NCI-H2227 (cell line): ENCODE results near the gene SCRN2.

Experiments used
- DNase-seq: peaks from one replicate; lab custom pipeline; 2025; ENCODE audit not compliant: unreplicated experiment; lab: John Stamatoyannopoulos, UW

SCRN2 gene

DNA sequence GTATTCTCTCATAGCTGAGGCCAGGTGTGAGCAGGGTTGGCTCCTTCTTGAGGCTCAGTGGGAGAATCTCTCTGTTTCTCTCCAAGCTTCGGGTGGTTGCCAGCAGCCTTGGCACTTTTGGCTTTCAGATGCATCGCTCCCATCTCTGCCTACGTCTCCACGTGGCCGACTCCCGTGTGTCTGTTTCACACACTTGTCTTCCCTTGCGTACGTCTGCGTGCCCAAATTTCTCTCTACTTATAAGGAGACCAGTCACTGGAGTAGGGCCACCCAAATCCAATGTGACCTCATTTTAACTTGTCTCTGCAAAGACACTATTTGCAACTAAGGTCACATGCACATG is 34.2 kb downstream of the SCRN2 start:
- DNase-seq = no peak

DNA sequence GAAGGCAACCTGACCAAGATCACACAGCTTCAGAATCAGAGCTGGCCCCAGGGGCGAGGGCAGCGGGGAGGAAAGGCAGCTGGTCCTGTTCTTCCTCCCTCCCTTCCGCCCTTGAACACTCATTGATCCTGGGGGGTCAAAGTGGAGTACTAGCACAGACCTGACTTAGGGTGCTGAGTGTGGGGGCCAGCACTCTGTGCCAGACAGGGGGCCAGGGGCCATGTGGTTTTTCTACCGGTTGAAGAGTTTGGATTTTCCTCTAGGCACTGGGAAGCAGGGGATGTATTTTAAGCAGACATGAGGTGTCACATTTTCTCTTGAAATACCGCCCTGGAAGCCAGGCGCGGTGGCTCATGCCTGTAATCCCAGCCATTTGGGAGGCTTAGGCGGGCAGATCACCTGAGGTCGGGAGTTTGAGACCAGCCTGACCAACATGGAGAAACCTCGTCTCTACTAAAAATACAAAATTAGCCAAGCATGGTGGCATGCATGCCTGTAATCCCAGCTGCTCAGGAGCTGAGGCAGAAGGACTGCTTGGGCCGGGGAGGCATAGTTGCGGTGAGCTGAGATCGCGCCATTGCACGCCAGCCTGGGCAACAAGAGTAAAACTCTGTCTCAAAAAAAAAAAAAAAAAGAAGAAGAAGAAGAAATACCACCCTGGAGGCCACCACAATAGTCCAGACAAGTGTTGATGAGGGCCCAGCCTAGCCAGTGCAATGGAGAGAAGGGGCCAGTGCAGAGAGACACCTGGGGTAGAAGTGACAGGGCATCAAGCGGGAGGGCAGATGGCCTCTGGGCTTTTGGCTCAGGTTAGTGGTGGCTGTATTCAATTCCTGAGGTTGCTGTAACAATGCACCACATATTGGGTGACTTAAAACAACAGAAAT is 34.8 kb downstream of the SCRN2 start:
- no peak for DNase-seq

DNA sequence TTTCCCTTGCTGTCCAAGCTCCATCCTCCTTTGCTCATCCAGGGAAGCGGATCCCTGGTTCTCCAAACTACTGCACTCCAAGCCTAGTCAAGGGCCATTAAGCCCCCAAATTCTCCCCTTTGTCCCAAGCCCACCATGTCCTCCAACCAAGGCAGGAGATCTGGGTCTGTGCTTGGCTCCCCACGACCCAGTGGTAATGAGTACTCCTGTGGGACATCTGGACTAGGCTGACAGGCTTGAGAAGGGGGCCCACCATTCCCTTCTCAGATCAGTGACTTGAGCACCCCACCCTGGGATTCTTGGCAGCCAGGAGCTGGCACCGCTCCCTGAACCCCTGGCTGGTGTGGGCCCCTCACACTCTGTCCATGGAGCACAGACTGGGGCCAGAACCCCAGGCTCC is 36.6 kb downstream of the SCRN2 start:
- no peak for DNase-seq

DNA sequence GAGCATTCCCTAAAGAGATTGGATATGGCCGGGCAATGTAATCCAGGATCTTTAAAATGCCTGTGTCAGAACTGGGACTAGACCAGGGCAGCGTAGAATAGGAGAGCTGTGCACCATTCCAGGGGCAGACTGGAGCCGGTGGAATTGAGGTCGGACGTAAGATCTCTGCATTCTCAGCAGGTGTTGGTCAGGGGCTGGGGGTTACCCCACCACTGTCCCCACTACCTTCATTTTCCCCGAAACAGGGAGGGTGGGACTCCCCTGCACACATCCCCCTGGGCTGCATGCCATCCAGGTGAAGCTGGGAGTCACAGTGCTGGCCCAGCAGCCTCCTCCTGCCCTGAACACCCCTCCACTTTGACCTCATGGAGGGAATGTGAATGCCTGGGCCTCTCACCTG is 37.3 kb downstream of the SCRN2 start:
- no peak for DNase-seq

DNA sequence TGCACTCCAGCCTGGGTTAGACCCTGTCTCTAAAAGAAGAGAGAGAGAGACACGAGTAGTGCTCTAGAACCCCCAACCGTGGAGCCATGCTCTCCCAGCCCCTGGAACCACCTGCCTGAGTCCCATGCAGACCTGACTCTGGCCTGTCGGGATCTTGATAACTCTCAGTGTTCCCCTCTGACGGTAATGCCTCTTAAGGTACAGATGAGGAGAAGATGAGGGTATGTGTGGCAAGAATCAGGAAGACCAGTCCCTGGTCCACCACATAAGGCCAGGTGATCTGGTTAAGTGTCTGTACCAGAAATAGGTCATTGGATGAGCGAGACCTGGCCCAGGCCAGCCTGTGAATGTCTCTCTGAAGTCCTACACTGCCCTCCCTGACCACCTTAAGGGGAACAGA is 37.9 kb downstream of the SCRN2 start:
- DNase-seq = no peak

DNA sequence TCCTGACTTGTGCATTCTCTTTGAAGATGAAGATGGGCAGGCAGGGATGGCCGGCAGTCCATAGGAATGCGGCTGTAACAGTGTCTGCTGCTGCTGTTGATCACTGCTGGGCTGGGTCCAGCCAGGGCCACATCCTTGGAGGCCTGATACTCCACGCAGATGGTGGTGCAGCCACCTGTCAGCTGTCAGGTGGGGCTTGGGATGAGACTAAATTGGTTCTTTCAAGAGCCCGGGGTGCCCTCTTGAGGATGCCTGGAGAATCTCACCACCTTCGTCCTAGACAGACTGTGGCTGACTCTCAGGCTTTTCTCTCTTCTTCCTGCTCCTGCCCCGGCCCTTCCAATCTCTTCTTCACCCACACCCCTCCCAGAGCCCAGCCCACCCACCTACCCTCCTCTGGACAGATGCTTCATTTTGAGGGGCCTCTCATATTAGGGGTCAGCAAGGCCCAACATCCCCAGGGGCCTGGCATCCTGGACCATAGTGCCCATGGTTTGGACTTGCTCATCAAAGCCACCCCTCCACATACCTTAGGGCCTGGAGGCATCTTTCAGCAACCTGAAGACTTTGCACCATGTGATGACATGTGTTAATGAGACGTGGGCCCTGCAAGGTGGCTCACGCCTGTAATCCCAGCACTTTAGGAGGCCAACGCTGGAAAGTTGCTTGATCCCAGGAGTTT is 38.6 kb downstream of the SCRN2 start:
- peak; percentile 83 for DNase-seq

DNA sequence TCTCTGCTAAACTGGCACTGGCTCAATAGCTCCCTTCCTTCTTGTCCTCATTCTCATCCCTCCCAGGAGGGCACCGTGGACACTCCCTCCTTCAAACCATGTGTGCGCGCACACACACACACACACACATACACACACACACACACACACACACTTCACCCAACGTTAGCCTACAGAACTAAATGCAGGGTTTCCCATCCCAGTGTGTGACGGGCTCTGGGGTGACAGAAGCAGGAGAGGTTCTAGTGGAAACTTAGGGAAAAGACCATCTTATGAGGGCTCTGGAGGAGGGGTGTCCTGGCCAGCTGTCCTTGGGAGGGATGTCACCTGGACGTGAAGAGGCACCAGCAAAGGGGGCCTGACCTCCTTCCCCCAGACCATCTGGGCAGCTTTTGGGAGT is 39.2 kb downstream of the SCRN2 start:
- no peak for DNase-seq

DNA sequence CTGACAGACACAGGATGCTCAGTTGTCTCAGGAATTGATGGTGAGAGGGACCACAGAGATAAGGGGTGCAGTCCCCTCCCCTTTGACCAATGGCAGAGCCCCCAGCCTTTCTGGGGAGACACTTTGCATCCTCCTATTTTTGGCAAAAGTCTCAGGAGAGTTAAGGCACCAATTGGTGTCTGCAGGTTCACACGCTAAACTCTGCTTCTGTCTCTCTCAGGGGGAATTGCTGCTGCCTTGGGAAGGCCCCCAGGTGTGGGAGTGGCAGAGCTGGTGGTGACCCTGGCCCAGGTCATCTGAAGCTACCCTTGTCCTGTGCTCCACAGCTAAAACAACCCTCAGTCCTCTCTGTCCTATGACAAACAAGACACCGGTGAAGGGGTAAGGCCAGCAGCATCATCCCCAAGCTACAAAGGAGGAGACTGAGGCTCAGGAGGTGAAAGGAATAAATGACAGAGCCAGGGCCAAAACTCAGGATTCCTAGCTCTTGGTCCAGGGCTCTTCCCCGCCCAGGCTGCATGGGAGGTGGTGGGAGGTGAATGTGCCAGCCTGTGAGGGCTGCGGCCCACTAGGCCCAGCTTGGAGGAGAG is 39.8 kb downstream of the SCRN2 start:
- no peak for DNase-seq

DNA sequence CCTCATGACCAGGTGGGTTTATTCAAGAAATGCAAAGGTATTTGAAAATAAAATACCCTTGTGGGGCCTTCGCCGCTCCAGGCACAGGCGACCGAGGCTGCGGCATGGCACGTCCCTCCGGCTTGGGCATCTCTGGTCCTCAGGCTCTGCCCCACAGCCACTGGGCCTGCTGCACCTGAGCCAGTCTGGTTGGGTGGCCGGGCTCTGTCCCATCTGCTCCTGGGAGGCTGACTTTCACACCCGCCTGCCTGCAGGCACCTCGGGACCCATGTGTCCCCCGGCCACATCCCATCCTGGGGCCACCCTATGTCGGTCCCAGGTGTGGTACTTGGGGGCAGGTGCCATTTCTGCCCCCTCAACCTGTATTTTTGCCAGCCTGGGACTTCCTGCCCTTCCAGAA is 40.4 kb downstream of the SCRN2 start:
- no peak for DNase-seq

DNA sequence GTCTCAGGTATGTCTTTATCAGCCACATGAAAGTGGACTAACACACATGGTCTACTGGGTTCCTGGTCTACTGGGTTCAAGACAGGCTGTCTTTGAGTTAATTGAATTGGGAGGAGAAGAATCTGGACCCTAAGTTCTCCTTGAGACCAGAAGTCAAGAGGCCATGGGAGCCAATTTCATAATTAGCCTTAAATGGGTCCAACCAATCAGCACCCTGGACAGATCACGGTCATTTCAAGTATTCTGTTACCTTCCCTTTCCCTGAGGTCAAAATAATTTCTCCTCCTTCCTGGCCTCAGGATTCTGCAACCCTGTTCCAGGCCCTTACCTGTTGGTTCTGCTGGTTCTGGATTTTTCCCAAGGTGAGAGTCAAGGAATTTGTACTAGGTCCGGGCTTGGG is 43.3 kb downstream of the SCRN2 start:
- DNase-seq = no peak

DNA sequence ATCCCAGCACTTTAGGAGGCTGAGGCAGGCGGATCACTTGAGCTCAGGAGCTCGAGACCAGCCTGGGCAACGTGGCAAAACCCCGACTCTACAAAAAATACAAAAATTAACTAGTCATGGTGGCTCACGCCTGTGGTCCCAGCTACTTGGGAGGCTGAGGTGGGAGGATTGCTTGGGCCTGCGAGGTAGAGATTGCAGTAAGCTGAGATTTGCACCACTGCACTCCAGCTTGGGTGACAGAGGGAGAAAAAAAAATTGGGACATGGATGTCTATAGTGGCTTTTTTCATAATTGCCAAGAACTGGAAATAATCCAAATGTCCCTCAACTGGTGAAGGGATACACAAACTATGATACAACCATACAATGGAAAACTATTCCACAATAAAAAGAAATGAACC is 48.1 kb downstream of the SCRN2 start:
- DNase-seq = no peak

DNA sequence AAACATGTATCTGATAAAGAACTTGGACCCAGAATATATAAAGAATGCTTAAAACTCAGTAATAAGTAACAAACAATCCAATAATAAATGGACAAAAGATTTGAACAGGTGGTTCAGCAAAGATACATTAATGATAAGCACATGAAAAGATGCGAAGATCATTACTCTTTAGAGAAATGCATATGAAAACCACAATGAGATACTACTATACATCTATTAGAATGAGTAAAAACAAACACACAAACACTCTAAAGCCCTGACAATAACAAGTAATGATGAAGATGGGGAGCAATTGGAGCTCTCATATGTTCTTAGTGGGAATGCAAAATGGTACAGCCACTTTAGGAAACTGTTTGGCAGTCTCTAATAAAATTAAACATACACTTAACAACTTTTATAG is 48.6 kb downstream of the SCRN2 start:
- no peak for DNase-seq

DNA sequence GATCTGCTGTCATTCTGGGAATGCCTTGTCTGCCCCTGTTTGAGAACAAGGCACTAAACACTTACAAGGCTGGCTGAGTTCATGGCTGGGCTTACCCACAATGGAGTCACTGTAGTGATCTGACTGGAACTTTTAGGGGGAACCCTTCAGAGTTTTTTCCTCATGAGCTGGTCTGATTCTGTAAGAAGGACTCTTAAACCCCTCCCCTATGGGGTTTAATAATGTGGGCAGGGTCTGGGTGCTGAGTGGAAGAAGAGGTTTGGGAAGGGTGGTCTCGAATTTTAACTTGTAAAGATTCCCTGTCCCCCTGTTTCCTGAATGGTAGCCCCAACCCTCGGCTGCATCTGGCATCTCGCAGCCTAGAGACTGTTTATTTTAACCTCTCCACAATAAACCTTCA is 50.0 kb downstream of the SCRN2 start:
- DNase-seq = no peak

DNA sequence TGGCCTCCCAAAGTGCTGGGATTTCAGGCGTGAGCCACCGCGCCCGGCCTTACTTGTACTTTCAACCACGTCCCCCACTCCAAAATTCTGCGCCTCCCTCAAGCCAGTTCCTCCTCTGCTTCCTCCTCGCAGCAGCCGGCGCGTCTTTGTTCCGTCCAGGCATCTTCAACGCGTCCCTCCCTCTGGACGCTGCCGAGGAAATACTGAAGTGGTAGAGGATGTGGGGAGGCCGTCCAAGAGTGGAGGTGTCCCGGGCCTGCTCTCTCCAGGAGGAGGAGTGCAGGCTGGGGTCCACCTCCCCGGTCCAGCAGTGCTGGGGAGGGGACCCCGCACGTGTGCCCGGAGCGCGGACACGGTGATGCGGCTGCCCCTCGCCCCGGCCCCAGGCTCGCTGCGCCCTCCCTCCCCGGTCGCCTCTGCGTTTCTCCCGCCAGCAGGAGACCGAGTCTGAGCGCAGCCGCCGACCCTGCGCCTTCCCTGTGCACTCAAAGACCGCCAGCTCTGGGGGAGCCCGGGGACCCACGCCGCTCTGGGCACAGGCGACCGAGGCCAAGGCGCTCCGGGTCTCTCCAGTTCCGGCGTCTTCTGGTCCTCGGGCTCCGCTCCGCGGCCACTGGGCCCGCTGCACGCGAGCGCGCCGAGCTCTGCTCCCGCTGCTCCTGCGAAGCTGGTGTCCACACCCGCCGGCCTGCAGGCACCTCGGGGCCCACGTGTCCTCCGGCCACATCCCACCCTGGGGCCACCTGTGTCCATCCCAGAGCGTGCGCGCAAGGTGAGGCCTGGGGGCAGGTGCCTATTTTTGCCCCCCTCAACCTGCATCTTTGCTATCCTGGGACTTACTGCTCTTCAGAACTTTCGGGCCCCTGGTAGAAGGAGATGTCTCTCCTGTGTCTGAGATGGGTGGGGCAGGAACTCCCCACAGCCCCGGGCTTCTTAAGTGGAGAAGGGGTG is 51.2 kb downstream of the SCRN2 start:
- peak; percentile 87 for DNase-seq
